Measurements from ENCODE around the gene BAZ2B.

The BAZ2B gene

GRCh38 chr2:159349674-159350299, 266.6 kb downstream of the BAZ2B start:
- no peak overlapping the region for H3K9ac ChIP-seq (ENCODE audit: insufficient read length)
- no peak for DNase-seq (ENCODE audit: low read depth, low spot score)
- no peak overlapping the region for H3K4me3 ChIP-seq
- no peak overlapping the region for H3K27ac ChIP-seq
- no peak for TF ChIP-seq FOXP2 (optimal IDR thresholded peaks at IDR 0.05; ENCODE audit: control extremely low read depth, extremely low read length, insufficient read depth)
- no peak for TF ChIP-seq EZH2 (IDR thresholded peaks at IDR 0.05)
- no peak for TF ChIP-seq POLR2AphosphoS5 (IDR thresholded peaks at IDR 0.05; ENCODE audit: borderline replicate concordance, low read depth, low read length)
- H3K9me3 ChIP-seq (ENCODE audit: low read depth, low read length): no peaks in the 10 kb centered on the region
- H3K36me3 ChIP-seq (ENCODE audit: insufficient read depth, low read length): no peaks in the 10 kb centered on the region

- DNase-seq (ENCODE audit: low read depth, low spot score): peak; percentile 42
- Histone ChIP-seq H3K4me3 (no peak overlapping the region), H3K9ac (ENCODE audit: insufficient read length) (peak overlapping the region; percentile 13), H3K27ac (peak overlapping the region; percentile 68), H3K36me3 (ENCODE audit: insufficient read depth, low read length) (no peaks in the 10 kb centered on the region), H3K9me3 (ENCODE audit: low read depth, low read length) (no peaks in the 10 kb centered on the region)
- TF ChIP-seq POLR2AphosphoS5 (IDR thresholded peaks at IDR 0.05; ENCODE audit: borderline replicate concordance, low read depth, low read length) (no peak), EZH2 (IDR thresholded peaks at IDR 0.05) (no peak), FOXP2 (optimal IDR thresholded peaks at IDR 0.05; ENCODE audit: control extremely low read depth, extremely low read length, insufficient read depth) (no peak)
Measured at GRCh38 chr2:159326569-159327255, 289.6 kb downstream of the BAZ2B start.

- no peak for DNase-seq (ENCODE audit: low read depth, low spot score)
- Histone ChIP-seq H3K4me3 (no peak overlapping the region), H3K9me3 (ENCODE audit: low read depth, low read length) (no peaks in the 10 kb centered on the region), H3K27ac (no peak overlapping the region), H3K9ac (ENCODE audit: insufficient read length) (no peak overlapping the region), H3K36me3 (ENCODE audit: insufficient read depth, low read length) (no peaks in the 10 kb centered on the region)
- TF ChIP-seq EZH2 (IDR thresholded peaks at IDR 0.05) (no peak), FOXP2 (optimal IDR thresholded peaks at IDR 0.05; ENCODE audit: control extremely low read depth, extremely low read length, insufficient read depth) (no peak), POLR2AphosphoS5 (IDR thresholded peaks at IDR 0.05; ENCODE audit: borderline replicate concordance, low read depth, low read length) (no peak)
Measured at GRCh38 chr2:159322419-159322818, 293.9 kb downstream of the BAZ2B start.

- H3K36me3 ChIP-seq (ENCODE audit: insufficient read depth, low read length): no peaks in the 10 kb centered on the region
- H3K9me3 ChIP-seq (ENCODE audit: low read depth, low read length): no peaks in the 10 kb centered on the region
- DNase-seq (ENCODE audit: low read depth, low spot score): no peak
- TF ChIP-seq FOXP2 (optimal IDR thresholded peaks at IDR 0.05; ENCODE audit: control extremely low read depth, extremely low read length, insufficient read depth) (no peak), POLR2AphosphoS5 (IDR thresholded peaks at IDR 0.05; ENCODE audit: borderline replicate concordance, low read depth, low read length) (no peak), EZH2 (IDR thresholded peaks at IDR 0.05) (no peak)
- H3K27ac ChIP-seq: no peak overlapping the region; the same call in 1 of the 2 replicates
- no peak overlapping the region for H3K4me3 ChIP-seq
- no peak overlapping the region for H3K9ac ChIP-seq (ENCODE audit: insufficient read length)
Measured at GRCh38 chr2:159317392-159318088, 298.8 kb downstream of the BAZ2B start.

GRCh38 chr2:159307942-159308341, 308.4 kb downstream of the BAZ2B start:
- DNase-seq (ENCODE audit: low read depth, low spot score): no peak
- TF ChIP-seq FOXP2 (optimal IDR thresholded peaks at IDR 0.05; ENCODE audit: control extremely low read depth, extremely low read length, insufficient read depth) (no peak), POLR2AphosphoS5 (IDR thresholded peaks at IDR 0.05; ENCODE audit: borderline replicate concordance, low read depth, low read length) (no peak), EZH2 (IDR thresholded peaks at IDR 0.05) (no peak)
- no peaks in the 10 kb centered on the region for H3K36me3 ChIP-seq (ENCODE audit: insufficient read depth, low read length)
- no peaks in the 10 kb centered on the region for H3K9me3 ChIP-seq (ENCODE audit: low read depth, low read length)
- no peak overlapping the region for H3K4me3 ChIP-seq
- H3K9ac ChIP-seq (ENCODE audit: insufficient read length): no peak overlapping the region
- no peak overlapping the region for H3K27ac ChIP-seq

- TF ChIP-seq POLR2AphosphoS5 (IDR thresholded peaks at IDR 0.05; ENCODE audit: borderline replicate concordance, low read depth, low read length) (no peak), EZH2 (IDR thresholded peaks at IDR 0.05) (no peak), FOXP2 (optimal IDR thresholded peaks at IDR 0.05; ENCODE audit: control extremely low read depth, extremely low read length, insufficient read depth) (no peak)
- no peaks in the 10 kb centered on the region for H3K36me3 ChIP-seq (ENCODE audit: insufficient read depth, low read length)
- no peak for DNase-seq (ENCODE audit: low read depth, low spot score)
- H3K27ac ChIP-seq: no peak overlapping the region
- H3K9ac ChIP-seq (ENCODE audit: insufficient read length): no peak overlapping the region
- H3K4me3 ChIP-seq: no peak overlapping the region
- H3K9me3 ChIP-seq (ENCODE audit: low read depth, low read length): no peaks in the 10 kb centered on the region
Measured at GRCh38 chr2:159300586-159300985, 315.8 kb downstream of the BAZ2B start.

- no peak overlapping the region for H3K27ac ChIP-seq
- no peaks in the 10 kb centered on the region for H3K9me3 ChIP-seq (ENCODE audit: low read depth, low read length)
- no peaks in the 10 kb centered on the region for H3K36me3 ChIP-seq (ENCODE audit: insufficient read depth, low read length)
- DNase-seq (ENCODE audit: low read depth, low spot score): no peak
- H3K4me3 ChIP-seq: no peak overlapping the region
- H3K9ac ChIP-seq (ENCODE audit: insufficient read length): no peak overlapping the region
- TF ChIP-seq POLR2AphosphoS5 (IDR thresholded peaks at IDR 0.05; ENCODE audit: borderline replicate concordance, low read depth, low read length) (no peak), FOXP2 (optimal IDR thresholded peaks at IDR 0.05; ENCODE audit: control extremely low read depth, extremely low read length, insufficient read depth) (no peak), EZH2 (IDR thresholded peaks at IDR 0.05) (no peak)
Measured at GRCh38 chr2:159298967-159299366, 317.4 kb downstream of the BAZ2B start.

GRCh38 chr2:159297042-159297707, 319.2 kb downstream of the BAZ2B start:
- Histone ChIP-seq H3K9ac (ENCODE audit: insufficient read length) (no peak overlapping the region), H3K36me3 (ENCODE audit: insufficient read depth, low read length) (no peaks in the 10 kb centered on the region), H3K9me3 (ENCODE audit: low read depth, low read length) (no peaks in the 10 kb centered on the region), H3K4me3 (no peak overlapping the region), H3K27ac (no peak overlapping the region)
- TF ChIP-seq POLR2AphosphoS5 (IDR thresholded peaks at IDR 0.05; ENCODE audit: borderline replicate concordance, low read depth, low read length) (no peak), EZH2 (IDR thresholded peaks at IDR 0.05) (no peak), FOXP2 (optimal IDR thresholded peaks at IDR 0.05; ENCODE audit: control extremely low read depth, extremely low read length, insufficient read depth) (no peak)
- no peak for DNase-seq (ENCODE audit: low read depth, low spot score)

Measured in SK-N-MC (cell line).